Testis (tissue), 3 donors: ENCODE measurements around the gene FAM53B. TPM values are rescaled to one million over a fixed set of nuclear protein-coding genes. Genes with fewer than 3 reads are reported as not detected.

Experiments used
- DNase-seq: peaks from one replicate; pipeline ENCODE4 v3.0.0-alpha.2; 2019
- H3K27ac ChIP-seq, 2 donors: fragments of 200-600 bp; sonication (generic); one replicate each; pipeline ENCODE4 v1.5.1; 2019
- H3K27me3 ChIP-seq: fragments of 200-600 bp; sonication (generic); one replicate; pipeline ENCODE4 v1.5.1; 2019
- H3K36me3 ChIP-seq: fragments of 200-600 bp; sonication (generic); one replicate; pipeline ENCODE4 v1.5.1; 2017; ENCODE audit warnings: low read depth; ENCODE audit errors: missing control alignments
- H3K4me1 ChIP-seq: fragments of 200-600 bp; sonication (generic); one replicate; pipeline ENCODE4 v1.5.1; 2019
- H3K4me3 ChIP-seq, 2 donors: fragments of 200-600 bp; sonication (generic); one replicate each; pipeline ENCODE4 v1.5.1; 2017 to 2019
- H3K9me3 ChIP-seq: fragments of 200-600 bp; sonication (generic); one replicate; pipeline ENCODE4 v1.5.1; 2017
- CTCF ChIP-seq, 3 experiments: fragments of 450-650 bp in 2 of 3; fragments of 200-600 bp in 1 of 3; sonication (generic) in 1 of 3; IDR thresholded peaks; one replicate each; pipeline ENCODE4 v1.5.1; 2016 to 2019; ENCODE audit warnings: antibody characterized with exemption in 3 of 3, mild to moderate bottlenecking in 2 of 3, moderate library complexity in 1 of 3
- POLR2A ChIP-seq: fragments of 450-650 bp; IDR thresholded peaks from one replicate; pipeline ENCODE4 v1.6.1; 2017; ENCODE audit warnings: antibody characterized with exemption, mild to moderate bottlenecking, moderate library complexity
- WGBS, 2 donors: methylation state at CpG; one replicate each; pipeline ENCODE4 v1.1.5; 2018; 5-methylcytosine and 5-hydroxymethylcytosine counted together
- intact Hi-C: fragments of 100-400 bp; cut with DNase I; formaldehyde crosslinking; loops from one replicate; pipeline ENCODE4 v1.15.1; 2023; ENCODE audit warnings: low total_unique reads
- polyA plus RNA-seq: library from polyadenylated mRNA; stranded (reverse); fragments of 350-450 nt; fragmentation: Illumina TruSeq; extraction: RNeasy Lipid Tissue Mini Kit (QIAGEN cat#74804); gene quantifications from one replicate; pipeline ENCODE4 v1.2.3, GENCODE V29; 2014; ENCODE audit warnings: low read depth, low replicate concordance; ENCODE audit not compliant: insufficient read depth
- total RNA-seq, 2 donors: library from RNA; depleted of rRNA; stranded (reverse); fragments of >200 nt; gene quantifications; one replicate each; pipeline ENCODE4 v1.2.3, GENCODE V29; 2016

FAM53B gene
- total and polyA plus RNA-seq, 3 donors from 2014 or later, result 36.9 to 125 (median 109) TPM

GRCh38 chr10:124668517-124669051 lies 75.6 kb downstream of the FAM53B start:
- Histone ChIP-seq H3K27ac (peak overlapping the region; percentile 1 to 70), H3K4me1 (peaks cover 72% of the 10 kb centered on the region), H3K4me3 (no peak overlapping the region), H3K27me3 (no peaks in the 10 kb centered on the region), H3K9me3 (no peaks in the 10 kb centered on the region), H3K36me3 (no peaks in the 10 kb centered on the region)
- intact Hi-C loops, result no loop called here
- WGBS, 2 donors, result 42 to 73% methylated on average over 7 to 11 of the region's 11 CpGs
- TF ChIP-seq CTCF (IDR thresholded peaks at IDR 0.05) (no peak), POLR2A (no peak)
- no peak for DNase-seq

GRCh38 chr10:124667425-124668345 lies 76.5 kb downstream of the FAM53B start:
- TF ChIP-seq CTCF (IDR thresholded peaks at IDR 0.05), result no peak
- no peak for TF ChIP-seq POLR2A
- WGBS, 2 donors, result 51 to 56% methylated on average over 12 to 15 of the region's 15 CpGs
- H3K36me3 ChIP-seq, result no peaks in the 10 kb centered on the region
- no peak overlapping the region for H3K4me3 ChIP-seq
- no peak for DNase-seq
- no peaks in the 10 kb centered on the region for H3K9me3 ChIP-seq
- intact Hi-C loops, result no loop called here
- no peaks in the 10 kb centered on the region for H3K27me3 ChIP-seq
- H3K4me1 ChIP-seq, result peaks cover 73% of the 10 kb centered on the region
- peak overlapping the region; percentile 41 to 70 for H3K27ac ChIP-seq

GRCh38 chr10:124666494-124666893 lies 77.7 kb downstream of the FAM53B start:
- Histone ChIP-seq H3K27me3 (no peaks in the 10 kb centered on the region), H3K27ac (peak overlapping the region; percentile 70 to 77), H3K9me3 (no peaks in the 10 kb centered on the region), H3K4me3 (no peak overlapping the region), H3K36me3 (no peaks in the 10 kb centered on the region), H3K4me1 (peaks cover 63% of the 10 kb centered on the region)
- DNase-seq, result no peak
- intact Hi-C loops, result no loop called here
- 69% methylated on average over 10 of the region's 10 CpGs; no CpG with 5 or more reads in 1 of the 2 donors for WGBS, 2 donors
- TF ChIP-seq POLR2A, result no peak
- TF ChIP-seq CTCF (IDR thresholded peaks at IDR 0.05), result no peak

- peaks cover 58% of the 10 kb centered on the region for H3K4me1 ChIP-seq
- intact Hi-C loops, result no loop called here
- 56 to 62% methylated on average over 3 of the region's 3 CpGs for WGBS, 2 donors
- DNase-seq, result peak; percentile 64
- TF ChIP-seq POLR2A, result no peak
- TF ChIP-seq CTCF (IDR thresholded peaks at IDR 0.05), result no peak
- no peaks in the 10 kb centered on the region for H3K27me3 ChIP-seq
- no peaks in the 10 kb centered on the region for H3K9me3 ChIP-seq
- no peaks in the 10 kb centered on the region for H3K36me3 ChIP-seq
- H3K4me3 ChIP-seq, result no peak overlapping the region
- H3K27ac ChIP-seq, result peak overlapping the region; percentile 70 to 77
Observed at GRCh38 chr10:124665980-124666379, 78.2 kb downstream of the FAM53B start.
